H9 (cell line): ENCODE results near the gene TRIM7. TPM values are rescaled to one million over a fixed set of nuclear protein-coding genes. Genes with fewer than 3 reads are reported as not detected.
"Not testable (repeated sequence)": the region's sequence is repeated elsewhere in the genome, so short reads cannot be mapped to it uniquely, and the experiment has no call there.

Experiments
- DNase-seq: peaks from one replicate; pipeline ENCODE4 v3.0.0-alpha.2; 2017
- H2AFZ ChIP-seq: one replicate; pipeline ENCODE4 v1.6.1; 2013; ENCODE audit warnings: mild to moderate bottlenecking, low read length, control low read depth, moderate library complexity
- H2AK5ac ChIP-seq: 2 replicates; pipeline ENCODE4 v1.6.1; 2013; ENCODE audit warnings: low read length, control low read depth, mixed read lengths; ENCODE audit not compliant: insufficient read length
- H2BK120ac ChIP-seq: one replicate; pipeline ENCODE4 v1.6.1; 2013; ENCODE audit warnings: low read depth, mild to moderate bottlenecking, low read length, control low read depth, inconsistent platforms; ENCODE audit not compliant: poor library complexity, severe bottlenecking
- H2BK12ac ChIP-seq: 2 replicates; pipeline ENCODE4 v1.6.1; 2013; ENCODE audit warnings: low read length, control low read depth, mixed read lengths, low read depth; ENCODE audit not compliant: insufficient read length
- H2BK15ac ChIP-seq: 2 replicates; pipeline ENCODE4 v1.6.1; 2013; ENCODE audit warnings: low read depth, low read length, control low read depth
- H2BK20ac ChIP-seq: one replicate; pipeline ENCODE4 v1.6.1; 2013; ENCODE audit warnings: low read depth, mild to moderate bottlenecking, low read length, control low read depth, inconsistent platforms; ENCODE audit not compliant: poor library complexity, severe bottlenecking
- H2BK5ac ChIP-seq: 2 replicates; pipeline ENCODE4 v1.6.1; 2013; ENCODE audit warnings: low read length, control low read depth, mixed read lengths; ENCODE audit not compliant: insufficient read length
- H3K14ac ChIP-seq: 2 replicates; pipeline ENCODE4 v1.6.1; 2013; ENCODE audit warnings: low read length, control low read depth; ENCODE audit not compliant: insufficient read depth
- H3K18ac ChIP-seq: 2 replicates; pipeline ENCODE4 v1.6.1; 2013; ENCODE audit warnings: low read depth, mild to moderate bottlenecking, mixed read lengths, low read length, control low read depth; ENCODE audit not compliant: insufficient read length
- H3K23ac ChIP-seq: 2 replicates; pipeline ENCODE4 v1.6.1; 2013; ENCODE audit warnings: low read length, control low read depth, mixed read lengths, low read depth; ENCODE audit not compliant: insufficient read length
- H3K23me2 ChIP-seq: 2 replicates; pipeline ENCODE4 v1.6.1; 2013; ENCODE audit warnings: low read depth, mild to moderate bottlenecking, mixed read lengths, low read length, control low read depth; ENCODE audit not compliant: insufficient read length, poor library complexity, severe bottlenecking
- H3K27ac ChIP-seq: 2 replicates; pipeline ENCODE4 v1.5.1; 2013; ENCODE audit warnings: low read length, control low read depth, mixed read lengths, low read depth; ENCODE audit not compliant: insufficient read length
- H3K27me3 ChIP-seq: 2 replicates; pipeline ENCODE4 v1.6.1; 2013; ENCODE audit warnings: low read length, control low read depth, inconsistent platforms; ENCODE audit not compliant: insufficient read depth
- H3K4ac ChIP-seq: 2 replicates; pipeline ENCODE4 v1.6.1; 2013; ENCODE audit warnings: low read depth, mild to moderate bottlenecking, control low read depth, inconsistent platforms, low read length, moderate library complexity
- H3K4me1 ChIP-seq: 2 replicates; pipeline ENCODE4 v1.6.1; 2013; ENCODE audit warnings: low read length, control low read depth, inconsistent platforms; ENCODE audit not compliant: insufficient read depth
- H3K4me2 ChIP-seq: 2 replicates; pipeline ENCODE4 v1.6.1; 2013; ENCODE audit warnings: low read length, control low read depth, mixed read lengths; ENCODE audit not compliant: insufficient read length, insufficient read depth
- H3K56ac ChIP-seq: 2 replicates; pipeline ENCODE4 v1.6.1; 2013; ENCODE audit warnings: low read depth, mild to moderate bottlenecking, mixed read lengths, low read length, control low read depth; ENCODE audit not compliant: insufficient read length
- H3K79me1 ChIP-seq: 2 replicates; pipeline ENCODE4 v1.6.1; 2013; ENCODE audit warnings: low read depth, mild to moderate bottlenecking, moderate library complexity, low read length, control low read depth, inconsistent platforms; ENCODE audit not compliant: insufficient read depth, poor library complexity, severe bottlenecking
- H3K79me2 ChIP-seq: 2 replicates; pipeline ENCODE4 v1.6.1; 2013; ENCODE audit warnings: low read length, control low read depth, inconsistent platforms; ENCODE audit not compliant: insufficient read depth
- H3K9ac ChIP-seq: 2 replicates; pipeline ENCODE4 v1.6.1; 2013; ENCODE audit warnings: low read length, control low read depth, mixed read lengths; ENCODE audit not compliant: insufficient read length; ENCODE audit errors: extremely low read depth
- H3K9me3 ChIP-seq: one replicate; pipeline ENCODE4 v1.6.1; 2013; ENCODE audit warnings: low read depth, low read length, inconsistent platforms; ENCODE audit not compliant: control insufficient read depth
- H3T11ph ChIP-seq: one replicate; pipeline ENCODE4 v1.6.1; 2013; ENCODE audit warnings: mild to moderate bottlenecking, low read length, control low read depth, inconsistent platforms
- H4K20me1 ChIP-seq: one replicate; pipeline ENCODE4 v1.6.1; 2013; ENCODE audit not compliant: control insufficient read depth, insufficient read length, insufficient read depth
- H4K5ac ChIP-seq: 2 replicates; pipeline ENCODE4 v1.6.1; 2013; ENCODE audit warnings: low read depth, mild to moderate bottlenecking, mixed read lengths, low read length, control low read depth; ENCODE audit not compliant: insufficient read length
- H4K8ac ChIP-seq: replicated peaks from 2 replicates; pipeline ENCODE4 v1.6.1; 2013; ENCODE audit warnings: low read length, control low read depth, mixed read lengths, low read depth; ENCODE audit not compliant: insufficient read length
- H4K91ac ChIP-seq: 2 replicates; pipeline ENCODE4 v1.6.1; 2013; ENCODE audit warnings: low read depth, mild to moderate bottlenecking, moderate library complexity, mixed read lengths, low read length, control low read depth; ENCODE audit not compliant: insufficient read length
- H3K27ac Mint-ChIP-seq, 3 experiments: 2 replicates in 2 of 3; 3 replicates in 1 of 3; pipeline ENCODE4 v1.8.0; 2020 to 2021; ENCODE audit warnings: mixed read lengths in 3 of 3, mild to moderate bottlenecking in 1 of 3, moderate library complexity in 1 of 3
- H3K27me3 Mint-ChIP-seq: 2 replicates; pipeline ENCODE4 v1.8.0; 2021; ENCODE audit warnings: low read depth, mild to moderate bottlenecking, moderate library complexity, mixed read lengths
- H3K36me3 Mint-ChIP-seq, 3 experiments: 2 replicates in 2 of 3; 3 replicates in 1 of 3; pipeline ENCODE4 v1.8.0; 2020 to 2021; ENCODE audit warnings: low read depth in 3 of 3, mixed read lengths in 3 of 3; ENCODE audit not compliant: insufficient read depth in 1 of 3
- H3K4me1 Mint-ChIP-seq, 2 experiments: 2 replicates each; pipeline ENCODE4 v1.8.0; 2020; ENCODE audit warnings: mixed read lengths in 2 of 2
- H3K4me3 Mint-ChIP-seq, 2 experiments: 2 replicates in 1 of 2; 3 replicates in 1 of 2; pipeline ENCODE4 v1.8.0; 2020 to 2021; ENCODE audit warnings: mild to moderate bottlenecking in 2 of 2, mixed read lengths in 2 of 2, moderate library complexity in 1 of 2
- H3K9me3 Mint-ChIP-seq, 2 experiments: 2 replicates in 1 of 2; 3 replicates in 1 of 2; pipeline ENCODE4 v1.8.0; 2020; ENCODE audit warnings: mild to moderate bottlenecking in 2 of 2, mixed read lengths in 2 of 2, moderate library complexity in 1 of 2
- WGBS: extraction: QIAGEN DNeasy Blood & Tissue Kit; methylation state at CpG from one replicate; pipeline ENCODE4 v1.1.7; 2013; ENCODE audit warnings: missing lambda C conversion rate, low lambda C conversion rate, mixed read lengths; ENCODE audit not compliant: insufficient read length; ENCODE audit errors: extremely low coverage; 5-methylcytosine and 5-hydroxymethylcytosine counted together
- total RNA-seq: library from RNA; stranded (reverse); gene quantifications from 2 replicates; pipeline ENCODE4 v1.2.1, GENCODE V29; 2021
- TF ChIP-seq, protein P1 (sequence below): fragments of 200-600 bp; sonication (generic); conservative IDR thresholded peaks from 3 replicates; pipeline ENCODE4 v1.8.0; 2021; ENCODE audit warnings: antibody characterized with exemption, mild to moderate bottlenecking

The TRIM7 gene
- total RNA-seq, 1 experiment from 2014 or later: not detected

DNA sequence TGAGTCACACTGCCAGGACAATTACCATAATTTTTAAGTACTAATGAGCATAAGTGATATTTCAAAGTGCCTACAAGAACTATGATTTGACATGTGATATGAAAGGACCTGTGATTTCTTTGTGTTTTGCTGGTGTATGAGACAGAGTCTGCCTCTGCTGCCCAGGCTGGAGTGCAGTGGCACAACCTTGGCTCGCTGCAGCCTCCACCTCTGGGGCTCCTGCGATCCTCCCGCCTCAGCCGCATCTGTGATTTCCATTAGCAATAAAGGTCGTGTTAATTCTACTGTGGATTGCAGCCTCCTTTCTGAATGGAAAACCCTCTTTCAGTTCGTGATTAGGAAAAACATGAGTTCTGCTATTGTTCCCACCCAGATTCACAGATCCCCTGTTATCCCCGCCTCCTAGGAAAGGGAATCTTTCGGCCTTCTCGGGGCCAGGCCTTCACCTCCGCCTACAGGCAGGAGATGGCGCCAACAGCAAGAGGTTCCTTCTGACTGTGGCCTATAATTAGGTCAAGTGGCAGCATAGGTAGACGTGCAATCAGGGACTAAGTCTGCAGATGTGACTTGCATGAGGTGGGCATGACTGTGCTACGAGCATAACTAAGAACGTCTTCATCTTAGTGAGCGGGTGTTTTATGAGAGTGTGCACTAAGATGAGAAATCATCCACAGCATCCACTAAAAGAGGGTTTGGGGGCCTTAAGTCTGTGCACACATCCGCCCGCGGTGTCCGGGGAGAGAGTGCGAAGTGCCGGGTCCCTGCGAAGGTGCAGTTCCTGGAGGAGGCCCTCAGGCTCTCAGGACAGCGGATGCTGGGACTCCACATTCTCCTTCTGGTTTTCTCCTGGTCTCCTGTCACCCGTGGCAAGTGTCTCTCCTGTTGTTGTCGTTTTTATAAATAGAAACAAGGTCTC, 23.1 kb downstream of the TRIM7 start:
- no peak overlapping the region for H3K4me2 ChIP-seq
- WGBS: no CpG with 5 or more reads among the region's 25 CpGs
- no peaks in the 10 kb centered on the region for H3K4me1 ChIP-seq

DNA sequence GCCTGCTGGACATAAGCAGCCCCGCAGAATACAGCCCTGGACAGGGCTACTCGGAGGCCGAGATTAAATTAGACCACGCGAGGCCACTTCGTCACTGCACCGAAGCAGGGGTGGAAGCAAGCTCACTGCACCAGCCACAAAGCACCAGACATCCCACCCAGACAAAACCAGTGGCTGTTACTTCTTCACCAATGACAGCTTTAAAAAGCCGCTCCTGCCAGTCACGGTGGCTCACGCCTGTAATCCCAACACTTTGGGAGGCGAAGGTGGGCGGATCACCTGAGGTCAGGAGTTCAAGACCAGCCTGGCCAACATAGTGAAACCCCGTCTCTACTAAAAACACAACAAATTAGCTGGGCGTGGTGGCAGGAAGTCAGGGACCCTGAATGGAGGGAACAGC, 27.4 kb downstream of the TRIM7 start:
- H3K4me1 ChIP-seq, H3K27ac Mint-ChIP-seq, H3K23me2 ChIP-seq, H3K4ac ChIP-seq, H3K9me3 Mint-ChIP-seq, H4K91ac ChIP-seq, H3K79me1 ChIP-seq, H3K27me3 ChIP-seq, H4K5ac ChIP-seq, H3K14ac ChIP-seq, H3K4me2 ChIP-seq, H2BK5ac ChIP-seq, H3K9ac ChIP-seq, H3K56ac ChIP-seq, H3T11ph ChIP-seq, H4K8ac ChIP-seq, H2BK12ac ChIP-seq, H3K9me3 ChIP-seq, H2AFZ ChIP-seq, H3K27ac ChIP-seq, H4K20me1 ChIP-seq, H3K23ac ChIP-seq, H2BK120ac ChIP-seq, H3K18ac ChIP-seq, H2BK20ac ChIP-seq, H2BK15ac ChIP-seq, DNase-seq, H3K79me2 ChIP-seq, H3K36me3 Mint-ChIP-seq, H2AK5ac ChIP-seq: not testable (repeated sequence)
- Mint-ChIP-seq H3K27me3 (peaks cover 25% of the 10 kb centered on the region), H3K4me1 (peaks cover 11 to 12% of the 10 kb centered on the region in 2 experiments), H3K4me3 (0 out of 5 replicates have a peak overlapping the region, but pooled peaks of 1 of the 2 experiments have one; percentile 29)
- WGBS: no CpG with 5 or more reads among the region's 14 CpGs

More for the DNA sequence above, 23.1 kb downstream of the TRIM7 start:
- no peak overlapping the region for H4K91ac ChIP-seq
- no peak overlapping the region for H3K23ac ChIP-seq
- Mint-ChIP-seq H3K27me3 (peaks cover 7% of the 10 kb centered on the region), H3K9me3 (peaks cover 7 to 17% of the 10 kb centered on the region in 2 experiments), H3K4me3 (peak overlapping the region; percentile 38 to 68), H3K27ac (no peak overlapping the region), H3K36me3 (peaks cover 0 to 4% (median 2%) of the 10 kb centered on the region in 3 experiments; a peak in 3 of 7 replicates), H3K4me1 (peaks cover 8 to 11% of the 10 kb centered on the region in 2 experiments)
- no peak overlapping the region for H3K18ac ChIP-seq
- H3K27me3 ChIP-seq: no peaks in the 10 kb centered on the region
- H3K9me3 ChIP-seq: no peaks in the 10 kb centered on the region
- H3K4ac ChIP-seq: no peak overlapping the region
- no peak overlapping the region for H2BK120ac ChIP-seq
- H2BK12ac ChIP-seq: no peak overlapping the region
- H3K9ac ChIP-seq: no peak overlapping the region
- H2AFZ ChIP-seq: no peak overlapping the region
- no peak overlapping the region for H4K5ac ChIP-seq
- TF ChIP-seq, protein P1, sequence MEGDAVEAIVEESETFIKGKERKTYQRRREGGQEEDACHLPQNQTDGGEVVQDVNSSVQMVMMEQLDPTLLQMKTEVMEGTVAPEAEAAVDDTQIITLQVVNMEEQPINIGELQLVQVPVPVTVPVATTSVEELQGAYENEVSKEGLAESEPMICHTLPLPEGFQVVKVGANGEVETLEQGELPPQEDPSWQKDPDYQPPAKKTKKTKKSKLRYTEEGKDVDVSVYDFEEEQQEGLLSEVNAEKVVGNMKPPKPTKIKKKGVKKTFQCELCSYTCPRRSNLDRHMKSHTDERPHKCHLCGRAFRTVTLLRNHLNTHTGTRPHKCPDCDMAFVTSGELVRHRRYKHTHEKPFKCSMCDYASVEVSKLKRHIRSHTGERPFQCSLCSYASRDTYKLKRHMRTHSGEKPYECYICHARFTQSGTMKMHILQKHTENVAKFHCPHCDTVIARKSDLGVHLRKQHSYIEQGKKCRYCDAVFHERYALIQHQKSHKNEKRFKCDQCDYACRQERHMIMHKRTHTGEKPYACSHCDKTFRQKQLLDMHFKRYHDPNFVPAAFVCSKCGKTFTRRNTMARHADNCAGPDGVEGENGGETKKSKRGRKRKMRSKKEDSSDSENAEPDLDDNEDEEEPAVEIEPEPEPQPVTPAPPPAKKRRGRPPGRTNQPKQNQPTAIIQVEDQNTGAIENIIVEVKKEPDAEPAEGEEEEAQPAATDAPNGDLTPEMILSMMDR: peak; percentile 83
- H2BK15ac ChIP-seq: no peak overlapping the region
- no peak overlapping the region for H2BK5ac ChIP-seq
- H3K27ac ChIP-seq: no peak overlapping the region
- H3K14ac ChIP-seq: no peak overlapping the region
- H3K79me2 ChIP-seq: no peaks in the 10 kb centered on the region
- H3T11ph ChIP-seq: no peak overlapping the region
- H3K56ac ChIP-seq: no peak overlapping the region
- H3K23me2 ChIP-seq: no peaks in the 10 kb centered on the region
- no peaks in the 10 kb centered on the region for H3K79me1 ChIP-seq
- DNase-seq: peak; percentile 87
- H2BK20ac ChIP-seq: no peak overlapping the region
- H4K8ac ChIP-seq: no peak overlapping the region
- H4K20me1 ChIP-seq: no peaks in the 10 kb centered on the region
- H2AK5ac ChIP-seq: no peak overlapping the region
